Measurements from ENCODE around the gene TMEM59L. TPM values are rescaled to one million over a fixed set of nuclear protein-coding genes. Genes with fewer than 3 reads are reported as not detected.
A peak's percentile ranks its signal among the peaks of the same experiment; 100 is the strongest.

TMEM59L gene
- total RNA-seq, 3 donors from 2014 or later = 1.2 to 2.3 TPM; not detected in 1

- Histone ChIP-seq H3K4me1 (no peaks in the 10 kb centered on the region), H3K27me3 (peaks cover 0 to 13% of the 10 kb centered on the region in 2 donors), H3K27ac (no peak overlapping the region), H3K9me3 (no peaks in the 10 kb centered on the region), H3K36me3 (no peaks in the 10 kb centered on the region), H3K4me3 (no peak overlapping the region)
- no peak for TF ChIP-seq POLR2AphosphoS5 (IDR thresholded peaks at IDR 0.05)
- no peak for TF ChIP-seq POLR2A (IDR thresholded peaks at IDR 0.05)
- TF ChIP-seq, protein P1, sequence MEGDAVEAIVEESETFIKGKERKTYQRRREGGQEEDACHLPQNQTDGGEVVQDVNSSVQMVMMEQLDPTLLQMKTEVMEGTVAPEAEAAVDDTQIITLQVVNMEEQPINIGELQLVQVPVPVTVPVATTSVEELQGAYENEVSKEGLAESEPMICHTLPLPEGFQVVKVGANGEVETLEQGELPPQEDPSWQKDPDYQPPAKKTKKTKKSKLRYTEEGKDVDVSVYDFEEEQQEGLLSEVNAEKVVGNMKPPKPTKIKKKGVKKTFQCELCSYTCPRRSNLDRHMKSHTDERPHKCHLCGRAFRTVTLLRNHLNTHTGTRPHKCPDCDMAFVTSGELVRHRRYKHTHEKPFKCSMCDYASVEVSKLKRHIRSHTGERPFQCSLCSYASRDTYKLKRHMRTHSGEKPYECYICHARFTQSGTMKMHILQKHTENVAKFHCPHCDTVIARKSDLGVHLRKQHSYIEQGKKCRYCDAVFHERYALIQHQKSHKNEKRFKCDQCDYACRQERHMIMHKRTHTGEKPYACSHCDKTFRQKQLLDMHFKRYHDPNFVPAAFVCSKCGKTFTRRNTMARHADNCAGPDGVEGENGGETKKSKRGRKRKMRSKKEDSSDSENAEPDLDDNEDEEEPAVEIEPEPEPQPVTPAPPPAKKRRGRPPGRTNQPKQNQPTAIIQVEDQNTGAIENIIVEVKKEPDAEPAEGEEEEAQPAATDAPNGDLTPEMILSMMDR (IDR thresholded peaks at IDR 0.05) = no peak
- intact Hi-C loops (cut with DNase I; ENCODE audit: low total_unique reads) = no loop called here
- no peak for DNase-seq (ENCODE audit: low spot score in 2 of 2)
Observed at GRCh38 chr19:18618236-18618635, 5.6 kb downstream of the TMEM59L start.

DNA sequence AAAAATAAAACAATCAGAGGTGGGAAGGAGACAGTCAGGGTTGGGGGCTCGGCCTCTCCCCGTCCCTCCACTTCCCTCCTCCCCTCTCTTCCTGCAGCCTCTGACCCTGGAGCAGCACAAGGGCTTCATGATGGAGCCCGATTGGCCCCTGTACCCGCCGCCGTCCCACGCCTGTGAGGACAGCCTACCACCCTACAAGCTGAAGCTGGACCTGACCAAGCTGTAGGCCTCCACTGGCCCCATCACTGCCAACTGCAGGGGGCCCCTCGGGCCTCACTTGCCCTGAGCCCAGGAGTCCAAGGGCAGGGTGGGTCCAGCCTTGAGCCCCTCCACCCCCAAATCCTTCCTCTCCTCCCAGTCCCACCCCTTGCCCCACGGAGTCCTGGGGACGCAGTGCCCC is 7.6 kb downstream of the TMEM59L start:
- Histone ChIP-seq H3K27ac (no peak overlapping the region), H3K9me3 (no peaks in the 10 kb centered on the region), H3K4me3 (no peak overlapping the region), H3K36me3 (no peaks in the 10 kb centered on the region), H3K4me1 (no peaks in the 10 kb centered on the region), H3K27me3 (no peaks in the 10 kb centered on the region)
- TF ChIP-seq POLR2A (IDR thresholded peaks at IDR 0.05) (no peak), POLR2AphosphoS5 (IDR thresholded peaks at IDR 0.05) (no peak)
- TF ChIP-seq, protein P1 (IDR thresholded peaks at IDR 0.05) = no peak
- DNase-seq (ENCODE audit: low spot score in 2 of 2) = no peak
- intact Hi-C loops (cut with DNase I; ENCODE audit: low total_unique reads) = no loop called here

GRCh38 chr19:18620902-18621301 is 8.2 kb downstream of the TMEM59L start:
- no peaks in the 10 kb centered on the region for H3K36me3 ChIP-seq
- TF ChIP-seq, protein P1 (IDR thresholded peaks at IDR 0.05) = no peak
- no peak for TF ChIP-seq POLR2A (IDR thresholded peaks at IDR 0.05)
- no peak for TF ChIP-seq POLR2AphosphoS5 (IDR thresholded peaks at IDR 0.05)

DNA sequence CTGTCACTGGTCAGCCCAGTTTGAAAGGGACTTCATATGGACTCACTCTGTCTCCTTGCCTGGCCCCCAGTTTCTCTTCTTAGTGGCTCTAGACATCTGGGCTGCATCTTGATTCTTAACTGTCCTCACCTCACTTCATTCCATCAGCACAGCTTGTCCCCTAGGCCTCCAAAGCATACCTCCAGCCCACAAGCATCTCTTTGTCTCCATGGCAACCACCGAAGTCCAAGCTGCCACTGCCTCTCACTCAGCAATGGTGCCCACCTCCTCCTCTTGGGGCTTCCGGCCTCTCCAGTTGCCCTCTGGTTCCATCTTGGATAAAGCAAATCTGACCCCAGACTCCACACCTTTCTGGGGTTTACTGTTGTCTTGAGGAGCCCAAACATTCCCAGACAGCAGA is 14.2 kb downstream of the TMEM59L start:
- H3K4me3 ChIP-seq = no peak overlapping the region
- no peaks in the 10 kb centered on the region for H3K4me1 ChIP-seq
- no peaks in the 10 kb centered on the region for H3K36me3 ChIP-seq
- no peak overlapping the region for H3K27ac ChIP-seq
- TF ChIP-seq POLR2A (IDR thresholded peaks at IDR 0.05) (no peak), POLR2AphosphoS5 (IDR thresholded peaks at IDR 0.05) (no peak)
- TF ChIP-seq, protein P1 (IDR thresholded peaks at IDR 0.05) = no peak
- H3K27me3 ChIP-seq = no peaks in the 10 kb centered on the region
- intact Hi-C loops (cut with DNase I; ENCODE audit: low total_unique reads) = no loop called here
- no peaks in the 10 kb centered on the region for H3K9me3 ChIP-seq
- DNase-seq (ENCODE audit: low spot score in 2 of 2) = no peak

More at GRCh38 chr19:18620902-18621301, 8.2 kb downstream of the TMEM59L start:
- no peaks in the 10 kb centered on the region for H3K27me3 ChIP-seq
- H3K4me3 ChIP-seq = no peak overlapping the region
- no peaks in the 10 kb centered on the region for H3K9me3 ChIP-seq
- no peak overlapping the region for H3K27ac ChIP-seq
- intact Hi-C loops (cut with DNase I; ENCODE audit: low total_unique reads) = no loop called here
- H3K4me1 ChIP-seq = no peaks in the 10 kb centered on the region
- no peak for DNase-seq (ENCODE audit: low spot score in 2 of 2)

DNA sequence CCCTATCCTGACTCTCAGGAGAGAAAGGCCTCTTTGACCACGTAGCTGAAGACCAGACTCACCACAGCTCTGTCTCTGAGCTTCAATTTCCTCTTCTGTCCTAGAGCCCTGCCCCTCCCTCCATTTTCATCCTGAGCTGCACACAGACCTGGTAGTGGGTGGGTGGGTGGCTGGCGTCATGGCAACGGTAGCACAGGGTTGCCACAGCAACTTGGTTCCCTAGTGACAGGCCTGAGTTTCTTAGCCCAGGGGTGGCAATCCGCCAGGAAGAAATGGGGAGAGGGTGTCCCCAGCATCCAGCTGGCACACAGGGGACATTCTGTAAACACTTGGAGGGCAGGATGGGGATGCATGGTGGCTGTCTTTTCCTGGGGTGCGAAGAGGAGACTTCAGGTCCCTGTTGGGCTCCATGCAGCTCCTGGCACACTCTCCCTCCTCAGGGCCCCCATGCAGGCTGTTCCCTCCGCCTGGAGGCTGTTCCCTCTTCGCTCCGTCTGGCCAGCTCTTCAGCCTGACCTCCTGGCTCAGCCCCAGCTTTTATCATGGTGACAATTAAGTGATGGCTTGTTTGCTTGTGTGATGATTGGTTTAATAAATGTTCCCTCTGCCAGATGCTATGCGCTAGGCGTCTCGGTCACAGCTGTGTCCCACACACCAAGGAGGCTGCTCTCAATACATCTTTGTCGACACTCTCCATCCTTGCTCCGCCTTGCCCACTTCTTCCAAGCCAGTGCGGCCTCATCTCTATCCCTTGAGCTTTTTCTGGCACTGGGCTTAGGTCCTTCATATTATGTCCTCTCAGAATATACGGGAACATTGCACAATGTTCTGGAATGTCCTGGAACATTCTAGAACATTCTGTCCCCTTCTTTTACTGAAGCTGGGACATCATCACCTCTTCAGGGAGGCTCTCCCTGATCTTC is 16.8 kb downstream of the TMEM59L start:
- TF ChIP-seq POLR2A (IDR thresholded peaks at IDR 0.05) (no peak), POLR2AphosphoS5 (IDR thresholded peaks at IDR 0.05) (peak; percentile 69 to 96 (median 78))
- TF ChIP-seq, protein P1 (IDR thresholded peaks at IDR 0.05) = no peak
- Histone ChIP-seq H3K36me3 (no peaks in the 10 kb centered on the region), H3K27ac (no peak overlapping the region), H3K4me1 (no peaks in the 10 kb centered on the region), H3K27me3 (no peaks in the 10 kb centered on the region), H3K4me3 (no peak overlapping the region), H3K9me3 (no peaks in the 10 kb centered on the region)
- no peak for DNase-seq (ENCODE audit: low spot score in 2 of 2)
- intact Hi-C loops (cut with DNase I; ENCODE audit: low total_unique reads) = no loop called here

Data from breast epithelium (tissue), 4 donors.